ENCODE measurements around the gene MYL12B.
"Not testable (repeated sequence)": the region's sequence is repeated elsewhere in the genome, so short reads cannot be mapped to it uniquely, and the experiment has no call there.

The MYL12B gene

DNA sequence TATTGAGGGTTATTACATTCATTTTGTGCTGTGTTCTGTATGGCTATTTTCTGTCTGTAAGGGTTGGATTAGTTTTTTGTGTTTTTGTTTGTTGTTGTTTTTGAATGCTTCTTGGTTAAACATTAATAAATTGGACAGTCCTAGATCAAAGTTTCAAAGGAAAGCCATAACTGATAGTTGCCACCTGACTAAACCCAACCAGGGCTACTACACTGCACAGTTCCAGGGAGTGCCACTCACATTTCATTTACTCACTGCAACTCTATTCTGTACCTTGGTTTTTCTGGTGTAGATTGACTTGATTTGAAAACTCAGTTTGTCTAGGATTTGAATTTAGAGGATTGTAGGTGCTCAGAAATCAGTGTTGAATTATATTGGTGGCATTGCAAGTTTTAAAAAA lies 6.4 kb downstream of the MYL12B start:
- H3K9me3 ChIP-seq (ENCODE audit: severe bottlenecking): no peaks in the 10 kb centered on the region
- no peaks in the 10 kb centered on the region; the same call in 1 of the 2 replicates for H3K36me3 ChIP-seq
- TF ChIP-seq, protein P1, sequence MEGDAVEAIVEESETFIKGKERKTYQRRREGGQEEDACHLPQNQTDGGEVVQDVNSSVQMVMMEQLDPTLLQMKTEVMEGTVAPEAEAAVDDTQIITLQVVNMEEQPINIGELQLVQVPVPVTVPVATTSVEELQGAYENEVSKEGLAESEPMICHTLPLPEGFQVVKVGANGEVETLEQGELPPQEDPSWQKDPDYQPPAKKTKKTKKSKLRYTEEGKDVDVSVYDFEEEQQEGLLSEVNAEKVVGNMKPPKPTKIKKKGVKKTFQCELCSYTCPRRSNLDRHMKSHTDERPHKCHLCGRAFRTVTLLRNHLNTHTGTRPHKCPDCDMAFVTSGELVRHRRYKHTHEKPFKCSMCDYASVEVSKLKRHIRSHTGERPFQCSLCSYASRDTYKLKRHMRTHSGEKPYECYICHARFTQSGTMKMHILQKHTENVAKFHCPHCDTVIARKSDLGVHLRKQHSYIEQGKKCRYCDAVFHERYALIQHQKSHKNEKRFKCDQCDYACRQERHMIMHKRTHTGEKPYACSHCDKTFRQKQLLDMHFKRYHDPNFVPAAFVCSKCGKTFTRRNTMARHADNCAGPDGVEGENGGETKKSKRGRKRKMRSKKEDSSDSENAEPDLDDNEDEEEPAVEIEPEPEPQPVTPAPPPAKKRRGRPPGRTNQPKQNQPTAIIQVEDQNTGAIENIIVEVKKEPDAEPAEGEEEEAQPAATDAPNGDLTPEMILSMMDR (IDR thresholded peaks at IDR 0.05; ENCODE audit: low read depth, low read length): no peak
- no peak for DNase-seq
- no peaks in the 10 kb centered on the region for H3K27me3 ChIP-seq (ENCODE audit: insufficient read depth, low read depth, severe bottlenecking)
- H3K4me3 ChIP-seq (ENCODE audit: low read depth, low read length): no peak overlapping the region
- H3K27ac ChIP-seq: no peak overlapping the region

DNA sequence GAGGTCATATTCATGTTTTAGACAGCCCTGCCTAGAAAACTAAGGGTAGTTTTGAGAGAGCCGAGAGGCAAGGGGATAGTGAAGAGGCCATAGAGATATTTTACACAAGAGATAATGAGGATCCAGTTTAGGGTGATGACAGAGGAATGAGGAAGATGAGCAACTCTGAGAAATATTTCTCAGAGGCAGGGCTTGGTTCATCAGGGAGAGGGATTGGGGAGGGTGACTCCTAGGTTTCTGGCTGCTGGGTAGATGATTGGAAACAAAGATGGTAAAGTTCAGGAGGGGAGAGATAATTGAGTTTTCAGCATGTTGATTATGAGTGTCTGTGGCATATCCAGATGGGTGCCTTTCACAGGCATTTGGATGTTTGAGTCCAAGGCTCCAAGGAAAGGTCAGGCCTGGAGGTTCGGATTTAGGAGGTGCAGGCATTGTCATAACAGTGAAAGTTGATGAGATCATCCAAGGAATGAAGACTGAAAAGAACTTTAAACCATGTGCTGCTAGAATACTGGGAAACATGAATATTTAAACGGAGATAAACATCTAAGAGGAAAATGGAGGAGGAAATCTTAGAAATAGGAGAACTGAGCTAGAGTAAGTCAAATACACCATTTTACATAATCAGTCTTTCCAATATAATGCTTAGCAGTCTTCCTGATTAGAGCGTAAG lies 7.4 kb downstream of the MYL12B start:
- no peak overlapping the region for H3K27ac ChIP-seq

GRCh38 chr18:3269914-3270299 lies 8.0 kb downstream of the MYL12B start:
- no peaks in the 10 kb centered on the region for H3K9me3 ChIP-seq (ENCODE audit: severe bottlenecking)
- peaks cover 9% of the 10 kb centered on the region for H3K36me3 ChIP-seq
- H3K27me3 ChIP-seq (ENCODE audit: insufficient read depth, low read depth, severe bottlenecking): no peaks in the 10 kb centered on the region
- no peak for DNase-seq
- no peak overlapping the region for H3K27ac ChIP-seq
- TF ChIP-seq, protein P1 (IDR thresholded peaks at IDR 0.05; ENCODE audit: low read depth, low read length): no peak
- H3K4me3 ChIP-seq (ENCODE audit: low read depth, low read length): no peak overlapping the region

More for the DNA sequence above, 7.4 kb downstream of the MYL12B start:
- H3K4me3 ChIP-seq (ENCODE audit: low read depth, low read length): no peak overlapping the region
- peaks cover 4% of the 10 kb centered on the region for H3K36me3 ChIP-seq
- TF ChIP-seq, protein P1 (IDR thresholded peaks at IDR 0.05; ENCODE audit: low read depth, low read length): no peak
- no peaks in the 10 kb centered on the region for H3K9me3 ChIP-seq (ENCODE audit: severe bottlenecking)
- no peaks in the 10 kb centered on the region for H3K27me3 ChIP-seq (ENCODE audit: insufficient read depth, low read depth, severe bottlenecking)
- DNase-seq: no peak

GRCh38 chr18:3273042-3273441 lies 11.1 kb downstream of the MYL12B start:
- TF ChIP-seq, protein P1 (IDR thresholded peaks at IDR 0.05; ENCODE audit: low read depth, low read length): no peak
- Histone ChIP-seq H3K4me3 (ENCODE audit: low read depth, low read length) (no peak overlapping the region), H3K27me3 (ENCODE audit: insufficient read depth, low read depth, severe bottlenecking) (no peaks in the 10 kb centered on the region), H3K27ac (no peak overlapping the region), H3K9me3 (ENCODE audit: severe bottlenecking) (no peaks in the 10 kb centered on the region), H3K36me3 (peaks cover 32% of the 10 kb centered on the region)
- no peak for DNase-seq

DNA sequence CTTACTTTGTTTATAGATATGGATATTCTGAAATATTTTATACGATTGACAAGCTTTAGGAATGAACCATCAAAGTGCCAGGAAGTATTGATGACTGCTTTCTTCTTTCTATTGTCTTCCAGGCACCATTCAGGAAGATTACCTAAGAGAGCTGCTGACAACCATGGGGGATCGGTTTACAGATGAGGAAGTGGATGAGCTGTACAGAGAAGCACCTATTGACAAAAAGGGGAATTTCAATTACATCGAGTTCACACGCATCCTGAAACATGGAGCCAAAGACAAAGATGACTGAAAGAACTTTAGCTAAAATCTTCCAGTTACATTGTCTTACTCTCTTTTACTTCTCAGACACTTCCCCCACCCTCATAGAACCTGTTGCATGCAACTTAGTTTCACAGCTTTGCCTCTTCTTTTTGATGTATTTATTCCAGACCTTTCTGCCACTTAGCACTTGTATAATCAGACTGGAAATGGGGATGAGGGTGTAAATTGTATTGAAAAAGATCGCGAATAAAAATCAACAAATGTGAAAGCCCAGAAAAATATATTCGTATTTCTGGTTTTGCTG lies 15.8 kb downstream of the MYL12B start:
- not testable (repeated sequence) for H3K27ac ChIP-seq; H3K9me3 ChIP-seq (ENCODE audit: severe bottlenecking); DNase-seq; H3K4me3 ChIP-seq (ENCODE audit: low read depth, low read length); H3K27me3 ChIP-seq (ENCODE audit: insufficient read depth, low read depth, severe bottlenecking)
- peaks cover 37% of the 10 kb centered on the region for H3K36me3 ChIP-seq

DNA sequence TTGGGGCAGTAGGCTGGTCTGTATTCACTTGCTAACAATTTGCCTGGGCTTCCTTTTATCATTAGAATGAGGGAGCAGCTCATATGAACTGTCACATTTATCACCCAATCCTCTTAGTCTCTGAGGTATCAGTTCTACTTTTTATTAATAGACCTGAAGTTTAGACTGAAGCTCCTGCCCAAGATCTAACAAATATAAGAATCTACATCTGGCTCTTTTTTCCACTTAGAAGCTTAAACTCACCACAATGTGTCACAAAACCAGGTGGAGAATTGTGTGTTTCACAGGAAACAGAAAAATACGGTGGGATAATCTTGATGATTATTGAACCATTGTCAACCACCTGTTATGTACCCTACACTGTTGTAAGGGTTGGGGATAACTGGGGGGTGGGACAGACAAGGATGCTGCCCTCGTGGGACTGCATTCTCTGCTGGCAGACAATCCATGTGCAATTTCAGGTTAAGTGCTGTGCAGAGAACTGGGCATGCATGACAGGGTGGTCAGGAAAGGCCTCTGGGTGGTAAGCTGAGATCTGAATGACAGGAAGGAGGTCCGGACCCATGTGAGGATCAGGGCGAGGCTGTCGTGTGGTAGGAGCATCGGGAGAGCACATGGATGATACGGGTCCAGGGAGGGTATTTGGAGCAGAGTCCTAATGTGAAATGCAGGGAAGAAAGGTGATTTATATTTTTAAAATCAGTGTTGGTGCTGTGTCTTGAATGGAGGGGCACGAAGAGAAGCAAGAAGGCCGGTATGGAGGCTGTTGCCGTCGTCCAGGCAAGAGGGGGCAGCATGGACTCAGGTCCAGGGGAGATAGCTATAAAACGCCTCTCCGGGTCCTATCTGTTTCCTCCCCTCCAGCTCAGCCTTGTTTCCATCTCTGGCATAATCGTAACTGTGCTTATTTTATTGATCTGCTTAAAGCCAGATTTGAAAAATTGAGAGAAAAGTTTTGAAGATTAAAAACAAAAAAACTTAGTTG lies 17.6 kb downstream of the MYL12B start:
- Histone ChIP-seq H3K27ac (no peak overlapping the region), H3K36me3 (peaks cover 31% of the 10 kb centered on the region), H3K9me3 (ENCODE audit: severe bottlenecking) (no peaks in the 10 kb centered on the region), H3K4me3 (ENCODE audit: low read depth, low read length) (no peak overlapping the region), H3K27me3 (ENCODE audit: insufficient read depth, low read depth, severe bottlenecking) (no peaks in the 10 kb centered on the region)
- no peak for DNase-seq
- TF ChIP-seq, protein P1 (IDR thresholded peaks at IDR 0.05; ENCODE audit: low read depth, low read length): 0 out of 2 replicates have a peak, but pooled peaks have one; percentile 19

Measured in WERI-Rb-1 (cell line).